Raji (cell line): ENCODE data around the gene MCU.

Experiments
- POLR2A ChIP-seq: IDR thresholded peaks from 2 replicates; pipeline ENCODE4 v1.6.1; 2011; ENCODE audit warnings: low read depth, low read length, control low read depth; ENCODE audit not compliant: insufficient read depth

MCU gene, protein sequence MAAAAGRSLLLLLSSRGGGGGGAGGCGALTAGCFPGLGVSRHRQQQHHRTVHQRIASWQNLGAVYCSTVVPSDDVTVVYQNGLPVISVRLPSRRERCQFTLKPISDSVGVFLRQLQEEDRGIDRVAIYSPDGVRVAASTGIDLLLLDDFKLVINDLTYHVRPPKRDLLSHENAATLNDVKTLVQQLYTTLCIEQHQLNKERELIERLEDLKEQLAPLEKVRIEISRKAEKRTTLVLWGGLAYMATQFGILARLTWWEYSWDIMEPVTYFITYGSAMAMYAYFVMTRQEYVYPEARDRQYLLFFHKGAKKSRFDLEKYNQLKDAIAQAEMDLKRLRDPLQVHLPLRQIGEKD

DNA sequence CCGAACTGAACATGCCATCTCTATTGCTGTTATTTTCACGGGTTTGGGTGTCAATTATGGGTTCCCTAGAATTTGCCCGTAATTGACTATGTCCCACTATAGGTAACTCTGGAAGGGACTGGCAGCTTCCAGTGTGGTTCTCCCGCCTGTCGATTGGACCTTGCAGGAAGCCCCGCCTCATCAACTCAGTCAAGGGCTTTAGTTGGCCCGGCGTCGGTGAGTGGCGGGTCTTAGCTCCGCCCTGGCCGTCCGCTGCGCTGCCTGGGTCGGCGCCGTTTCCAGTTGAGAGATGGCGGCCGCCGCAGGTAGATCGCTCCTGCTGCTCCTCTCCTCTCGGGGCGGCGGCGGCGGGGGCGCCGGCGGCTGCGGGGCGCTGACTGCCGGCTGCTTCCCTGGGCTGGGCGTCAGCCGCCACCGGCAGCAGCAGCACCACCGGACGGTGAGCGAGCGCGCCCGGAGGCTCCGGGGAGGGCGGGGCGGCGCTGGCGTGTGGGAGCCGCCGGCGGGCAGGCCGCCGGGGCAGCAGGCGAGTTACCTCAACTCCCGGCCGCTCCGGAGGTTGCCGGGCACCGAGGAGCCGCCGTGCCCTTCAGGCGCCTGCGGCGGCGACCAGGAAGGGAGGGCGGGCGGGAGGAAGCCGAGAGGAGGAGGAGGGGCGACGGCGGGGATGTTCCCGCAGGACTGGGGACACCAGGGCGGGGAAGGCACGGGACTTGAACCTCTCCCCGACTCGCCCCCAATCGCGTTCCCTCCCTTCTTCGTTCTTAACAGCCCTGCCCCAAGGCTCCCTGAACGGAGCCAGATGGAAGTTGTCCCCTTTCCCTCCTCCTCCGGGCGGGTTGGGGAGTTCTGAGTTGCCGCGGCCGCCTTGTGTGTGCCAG is at the start of gene MCU:
Gene MCU (plus strand): TSS at position 281 of the 881 bp plus-strand sequence. CDS start 9 bp downstream, at position 290.
- peak; percentile 77 for TF ChIP-seq POLR2A

DNA sequence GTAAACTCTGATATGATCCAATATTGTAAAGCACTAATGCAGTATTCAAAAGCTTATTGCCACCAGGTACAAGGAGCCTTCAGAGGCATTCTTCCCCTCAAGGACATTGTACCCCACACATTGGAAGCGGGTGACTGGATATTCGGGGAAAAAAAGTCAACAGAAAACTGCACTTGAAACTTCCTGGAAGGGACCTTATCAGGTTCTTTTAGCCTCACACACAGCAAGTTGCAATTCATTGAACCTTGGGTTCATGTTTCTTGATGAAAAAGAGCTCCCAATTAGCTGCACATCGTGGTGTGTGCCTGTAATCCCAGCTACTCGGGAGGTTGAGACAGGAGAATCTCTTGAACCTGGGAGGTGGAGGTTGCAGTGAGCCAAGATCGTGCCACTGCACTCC is 49.6 kb upstream of the MCU start:
- TF ChIP-seq POLR2A, result no peak

DNA sequence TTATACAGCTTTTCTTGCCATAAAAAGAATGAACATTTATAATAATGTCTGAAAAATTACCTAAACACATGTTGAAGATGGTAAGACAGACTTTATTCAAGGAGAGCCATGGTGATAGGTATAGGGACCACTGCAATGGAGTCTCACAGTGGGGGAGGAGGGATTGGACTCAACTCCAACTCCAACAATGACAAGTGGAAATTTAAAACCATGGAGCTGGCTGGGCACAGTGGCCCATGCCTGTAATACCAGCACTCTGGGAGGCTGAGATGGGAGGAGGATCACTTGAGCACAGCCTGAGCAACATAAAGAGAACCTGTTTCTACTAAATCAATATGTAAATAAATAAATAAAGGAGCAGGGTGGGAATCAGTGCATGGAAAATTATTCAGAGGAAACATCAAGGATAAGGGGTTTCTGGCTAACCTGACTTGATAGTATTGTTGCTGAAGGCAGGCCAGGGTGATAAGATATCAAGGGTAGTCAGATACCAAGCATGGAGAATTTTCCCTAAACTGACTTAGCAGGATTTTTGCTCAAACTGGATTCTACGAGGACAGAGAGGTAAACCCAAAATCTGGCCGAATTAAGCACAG is 46.6 kb upstream of the MCU start:
- TF ChIP-seq POLR2A, result no peak

DNA sequence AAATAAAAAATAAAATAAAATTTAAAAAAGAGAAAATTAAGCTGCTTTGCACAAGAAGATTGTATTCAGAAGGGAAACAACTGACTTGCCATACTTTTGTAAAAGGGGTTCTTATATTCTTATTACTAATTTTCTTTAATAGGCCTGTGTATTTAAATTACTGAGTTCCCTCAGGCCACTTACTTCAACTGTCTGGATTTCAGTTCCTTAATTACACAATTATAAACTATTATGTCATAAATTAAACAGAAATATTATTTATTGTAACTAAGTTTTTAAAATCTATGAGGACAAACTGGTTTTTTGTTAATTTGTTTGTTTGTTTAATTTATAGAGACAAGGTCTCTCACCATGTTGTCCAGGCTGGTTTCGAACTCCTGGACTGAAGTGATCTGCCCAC is 43.6 kb upstream of the MCU start:
- no peak for TF ChIP-seq POLR2A

DNA sequence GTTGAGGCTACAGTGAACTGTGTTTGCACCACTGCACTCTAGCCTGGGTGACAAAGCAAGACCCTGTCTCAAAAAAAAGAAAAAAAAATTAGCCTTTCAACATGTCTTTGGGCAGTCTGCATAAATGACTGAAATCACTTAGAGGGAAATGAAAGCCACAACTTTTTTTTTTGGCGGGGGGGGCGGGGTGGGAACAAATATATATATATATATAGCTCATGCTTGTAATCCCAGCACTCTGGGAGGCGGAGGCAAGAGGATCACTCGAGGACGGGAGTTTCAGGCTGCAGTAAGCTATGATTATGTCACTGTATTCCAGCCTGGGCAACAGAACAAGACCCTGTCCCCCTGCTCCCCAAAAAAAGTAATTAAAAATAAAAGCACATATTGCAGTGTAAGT is 42.7 kb upstream of the MCU start:
- no peak for TF ChIP-seq POLR2A

DNA sequence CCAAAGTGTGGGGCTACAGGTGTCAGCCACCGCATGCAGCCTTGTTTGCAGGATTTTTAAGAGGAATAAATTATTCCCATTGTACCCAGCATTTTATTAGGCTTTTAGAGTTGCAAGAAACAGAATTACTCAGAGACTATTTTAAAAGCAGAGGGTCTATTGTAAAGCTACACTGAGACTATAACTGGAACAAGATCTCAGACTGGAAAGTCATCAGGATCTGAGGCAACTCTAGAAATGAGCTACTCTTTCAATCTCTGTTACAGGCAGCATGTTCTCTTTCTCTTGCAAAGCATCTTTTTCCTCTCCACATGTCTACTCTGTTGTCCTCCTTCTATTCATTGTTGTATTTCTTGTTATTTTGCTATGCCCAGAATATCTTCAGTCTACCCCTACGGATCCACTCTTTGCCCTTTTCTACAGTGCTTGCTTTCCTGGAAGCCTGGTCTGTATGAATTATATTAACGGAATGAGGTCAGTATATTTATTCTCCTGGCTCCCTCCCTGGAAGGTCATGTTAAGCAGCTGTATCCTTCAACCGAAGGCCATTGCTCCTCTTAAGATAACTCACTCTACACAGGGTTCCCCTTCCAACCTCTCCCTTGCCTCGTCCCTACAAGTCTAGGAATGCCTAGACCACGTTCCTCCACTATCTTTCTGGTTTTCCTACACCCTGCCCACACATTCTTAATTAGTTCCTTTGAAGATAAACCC is 38.4 kb upstream of the MCU start:
- TF ChIP-seq POLR2A, result no peak

DNA sequence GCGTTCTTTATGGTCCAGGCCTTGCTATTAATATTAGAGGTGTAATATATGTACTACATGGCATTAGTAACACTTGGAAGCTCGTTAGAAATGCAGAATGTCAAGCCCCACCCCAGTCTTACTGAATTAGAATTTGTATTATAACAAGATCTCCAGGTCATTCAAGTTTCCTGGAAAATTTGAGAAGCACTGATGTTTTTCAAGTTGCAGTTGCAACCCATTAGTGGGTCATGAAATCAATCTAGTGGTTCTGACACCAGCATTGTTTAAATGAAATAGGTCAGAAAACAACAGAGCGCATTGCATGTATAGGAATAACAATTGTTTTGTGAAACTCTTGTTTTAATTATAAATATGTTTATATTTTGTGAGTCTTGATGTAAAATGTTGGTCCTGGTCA is 37.2 kb upstream of the MCU start:
- no peak for TF ChIP-seq POLR2A

DNA sequence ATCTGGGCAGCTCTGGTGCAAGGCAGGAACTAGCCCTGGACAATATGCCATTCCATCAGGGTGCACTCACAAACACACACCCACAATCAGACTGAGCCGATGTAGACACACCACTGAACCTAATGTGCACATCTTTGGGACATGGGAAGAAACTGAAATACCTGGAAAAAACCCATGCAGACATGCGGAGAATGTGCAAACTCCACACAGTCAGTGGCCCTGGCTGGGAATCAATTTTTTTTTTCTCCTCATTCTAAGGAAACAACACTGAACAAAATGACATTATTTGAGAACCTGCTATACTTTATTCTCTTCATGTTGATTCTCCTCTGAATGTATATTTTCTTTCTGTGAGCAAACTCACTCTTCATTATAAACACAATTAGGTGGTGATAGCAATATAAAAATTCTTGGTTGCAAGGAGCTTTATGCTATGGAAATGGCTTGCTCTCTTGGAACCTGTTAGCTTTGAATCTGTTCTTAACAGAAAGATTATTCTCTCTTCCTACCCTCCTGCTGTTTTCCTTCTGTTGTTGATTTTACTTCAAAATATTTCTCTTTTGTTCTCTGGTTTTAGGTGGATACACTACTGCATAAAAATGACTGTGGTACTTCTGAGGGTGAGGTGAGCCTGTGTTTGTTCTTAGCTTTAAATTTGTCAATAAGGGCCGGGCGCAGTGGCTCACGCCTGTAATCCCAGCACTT is 33.1 kb upstream of the MCU start:
- no peak for TF ChIP-seq POLR2A

DNA sequence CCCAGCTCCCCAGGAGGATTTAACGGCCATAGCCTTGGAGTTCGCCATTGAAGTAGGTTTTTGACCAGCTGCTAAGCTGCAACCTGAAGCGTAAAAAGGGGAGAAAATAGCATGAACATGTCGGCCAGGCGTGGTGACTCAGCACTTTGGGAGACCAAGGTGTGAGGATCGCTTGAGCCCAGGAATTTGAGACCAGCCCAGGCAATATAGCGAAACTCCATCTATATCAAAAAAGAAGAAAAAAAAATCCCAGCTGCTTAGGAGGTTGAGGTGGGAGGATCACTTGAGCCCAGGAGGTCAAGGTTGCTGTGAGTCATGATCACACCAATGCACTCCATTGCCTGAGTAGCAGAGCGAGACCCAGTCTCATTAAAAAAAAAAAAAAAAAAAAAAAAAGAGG is 32.2 kb upstream of the MCU start:
- no peak for TF ChIP-seq POLR2A

DNA sequence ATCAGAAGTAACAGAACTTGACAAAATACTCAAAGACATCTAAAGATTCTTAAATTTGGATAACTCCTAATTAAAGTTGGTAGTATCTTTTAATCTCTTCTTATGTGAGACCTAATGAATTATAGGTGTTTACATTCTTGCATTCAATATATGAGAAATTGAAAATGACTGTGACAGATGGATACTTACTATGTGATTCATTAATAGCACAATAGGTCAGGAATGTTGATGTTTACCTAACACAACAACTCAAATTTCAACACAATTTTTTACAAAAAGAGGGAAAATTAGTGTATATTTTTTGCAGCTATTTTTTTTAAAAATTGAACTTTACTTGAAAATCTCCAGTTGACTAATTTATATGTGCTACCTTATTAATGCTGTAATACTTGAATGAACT is 31.7 kb upstream of the MCU start:
- TF ChIP-seq POLR2A, result no peak

DNA sequence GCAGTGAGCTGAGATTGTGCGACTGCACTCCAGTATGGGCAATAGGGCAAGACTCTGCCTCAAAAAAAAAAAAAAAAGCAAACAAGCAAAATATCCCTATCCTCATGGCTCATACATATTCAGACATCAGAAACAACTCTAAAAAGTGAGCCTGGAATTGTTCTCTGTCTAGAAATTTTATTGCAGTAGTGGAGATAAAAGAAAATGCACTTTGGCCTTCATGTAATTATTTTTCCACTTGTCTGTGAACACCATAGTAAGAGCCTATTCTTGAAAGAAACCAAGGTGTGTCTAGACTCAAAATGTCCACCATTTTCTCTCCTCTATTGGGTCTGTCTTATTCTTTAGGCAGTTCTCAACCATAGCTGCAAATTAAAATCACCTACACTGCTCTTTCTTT is 30.5 kb upstream of the MCU start:
- TF ChIP-seq POLR2A, result no peak

DNA sequence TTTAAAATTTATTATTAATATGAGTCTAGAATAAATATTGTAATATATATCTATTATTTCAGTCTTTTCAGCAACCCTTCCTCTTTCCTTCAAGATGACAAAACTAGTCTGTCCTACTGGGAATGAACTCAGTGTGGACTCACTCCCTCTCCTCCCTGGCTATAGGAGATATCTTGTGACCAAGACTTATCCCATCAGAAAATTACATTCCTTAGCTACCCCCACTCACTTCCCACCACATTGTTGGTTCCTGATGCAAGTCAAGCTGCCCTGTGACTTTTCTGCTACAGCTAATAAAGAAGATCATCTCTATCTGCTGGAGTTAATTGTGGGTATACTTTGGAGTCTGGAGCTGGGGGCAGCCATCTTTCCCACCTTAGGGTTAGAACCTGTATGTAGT is 28.0 kb upstream of the MCU start:
- no peak for TF ChIP-seq POLR2A

DNA sequence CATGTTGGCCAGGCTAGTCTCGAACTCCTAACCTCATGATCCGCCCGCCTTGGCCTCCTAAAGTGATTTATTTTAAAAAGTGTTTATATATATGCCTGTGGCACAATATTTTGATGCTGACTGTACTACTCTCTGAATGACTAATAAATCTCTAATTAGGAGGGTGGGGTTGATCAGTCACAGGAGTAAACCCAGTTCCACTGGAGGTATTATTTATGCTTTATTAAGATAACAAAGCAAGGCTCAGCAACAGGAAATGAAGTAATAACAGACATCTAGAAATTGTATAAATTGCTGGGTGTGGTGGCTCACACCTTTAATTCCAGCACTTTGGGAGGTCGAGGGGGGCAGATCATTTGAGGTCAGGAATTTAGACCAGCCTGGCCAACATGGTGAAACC is 26.0 kb upstream of the MCU start:
- no peak for TF ChIP-seq POLR2A

DNA sequence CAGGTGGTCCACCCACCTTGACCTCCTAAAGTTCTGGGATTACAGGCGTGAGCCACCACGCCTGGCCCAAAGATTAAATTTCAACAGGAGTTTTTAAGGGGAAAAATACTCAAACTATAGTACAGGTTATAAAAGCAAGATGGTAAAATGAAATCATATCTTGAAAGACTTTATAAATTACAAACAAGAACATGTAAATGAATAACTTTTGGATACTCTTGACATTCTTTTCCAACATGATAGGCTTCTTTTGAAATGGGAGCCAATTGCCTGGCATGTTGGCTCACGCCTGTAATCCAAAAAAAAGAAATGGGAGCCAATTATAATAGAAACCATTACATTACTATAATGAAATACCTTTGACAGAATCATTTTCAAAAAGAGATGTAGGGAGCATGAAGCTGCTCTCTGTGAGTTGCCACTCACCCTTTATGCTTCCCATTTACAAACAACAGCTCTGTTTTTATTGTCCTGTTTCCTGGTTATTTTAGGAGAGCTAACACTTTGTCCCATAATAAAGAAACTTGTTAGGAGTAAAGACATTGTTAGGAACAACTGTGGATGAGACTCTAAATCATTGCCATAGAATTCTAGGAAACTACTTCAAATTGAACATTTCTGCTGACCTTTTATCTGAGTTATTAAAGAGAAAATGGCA is 24.6 kb upstream of the MCU start:
- no peak for TF ChIP-seq POLR2A
